Peyer's patch (tissue), 4 donors: Measurements from ENCODE around the gene TPCN2.

Source experiments
- POLR2A ChIP-seq, 2 donors: fragments of 450-650 bp; IDR thresholded peaks; one replicate each; pipeline ENCODE4 v1.5.1; 2017; ENCODE audit warnings: antibody characterized with exemption in 2 of 2, mild to moderate bottlenecking in 2 of 2, moderate library complexity in 2 of 2
- TF ChIP-seq, protein P1 (sequence below), 6 experiments: fragments of 450-650 bp in 4 of 6; fragments of 200-600 bp in 2 of 6; sonication (generic) in 1 of 6; IDR thresholded peaks; one replicate each; pipeline ENCODE4 v1.5.1; 2017 to 2019; ENCODE audit warnings: antibody characterized with exemption in 6 of 6, mild to moderate bottlenecking in 3 of 6, moderate library complexity in 1 of 6

DNA sequence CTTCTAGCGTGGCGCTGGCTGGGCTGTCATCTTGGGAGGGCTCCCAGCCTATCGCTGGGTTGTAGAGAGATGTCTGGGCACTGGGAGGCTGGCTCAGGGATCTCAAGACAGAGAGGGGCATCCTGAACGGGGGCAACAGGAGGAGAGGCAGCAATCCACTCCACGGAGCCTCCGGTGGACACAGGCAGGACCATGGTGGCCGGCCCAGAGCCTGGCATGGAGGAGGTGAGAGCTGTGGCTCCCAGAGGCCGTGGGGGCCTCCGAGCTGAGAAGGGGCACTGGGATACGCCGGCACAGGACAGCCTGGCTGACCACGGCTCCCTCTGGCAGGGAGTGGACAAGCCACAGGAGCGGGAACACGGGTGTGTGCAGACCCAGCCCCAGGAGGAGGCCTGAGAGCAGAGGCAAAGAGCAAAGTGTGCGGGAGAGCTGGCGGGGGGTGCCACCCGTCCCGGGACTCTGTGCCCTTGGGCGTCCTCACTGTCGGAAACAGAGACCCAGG is 44.8 kb upstream of the TPCN2 start:
- TF ChIP-seq, protein P1, sequence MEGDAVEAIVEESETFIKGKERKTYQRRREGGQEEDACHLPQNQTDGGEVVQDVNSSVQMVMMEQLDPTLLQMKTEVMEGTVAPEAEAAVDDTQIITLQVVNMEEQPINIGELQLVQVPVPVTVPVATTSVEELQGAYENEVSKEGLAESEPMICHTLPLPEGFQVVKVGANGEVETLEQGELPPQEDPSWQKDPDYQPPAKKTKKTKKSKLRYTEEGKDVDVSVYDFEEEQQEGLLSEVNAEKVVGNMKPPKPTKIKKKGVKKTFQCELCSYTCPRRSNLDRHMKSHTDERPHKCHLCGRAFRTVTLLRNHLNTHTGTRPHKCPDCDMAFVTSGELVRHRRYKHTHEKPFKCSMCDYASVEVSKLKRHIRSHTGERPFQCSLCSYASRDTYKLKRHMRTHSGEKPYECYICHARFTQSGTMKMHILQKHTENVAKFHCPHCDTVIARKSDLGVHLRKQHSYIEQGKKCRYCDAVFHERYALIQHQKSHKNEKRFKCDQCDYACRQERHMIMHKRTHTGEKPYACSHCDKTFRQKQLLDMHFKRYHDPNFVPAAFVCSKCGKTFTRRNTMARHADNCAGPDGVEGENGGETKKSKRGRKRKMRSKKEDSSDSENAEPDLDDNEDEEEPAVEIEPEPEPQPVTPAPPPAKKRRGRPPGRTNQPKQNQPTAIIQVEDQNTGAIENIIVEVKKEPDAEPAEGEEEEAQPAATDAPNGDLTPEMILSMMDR (IDR thresholded peaks at IDR 0.05): no peak
- TF ChIP-seq POLR2A (IDR thresholded peaks at IDR 0.05): no peak
